ENCODE results near the gene PRKAR2B. TPM values are rescaled to one million over a fixed set of nuclear protein-coding genes. Genes with fewer than 3 reads are reported as not detected.

The PRKAR2B gene
- total RNA-seq, 1 experiment from 2014 or later, result 15.1 TPM

DNA sequence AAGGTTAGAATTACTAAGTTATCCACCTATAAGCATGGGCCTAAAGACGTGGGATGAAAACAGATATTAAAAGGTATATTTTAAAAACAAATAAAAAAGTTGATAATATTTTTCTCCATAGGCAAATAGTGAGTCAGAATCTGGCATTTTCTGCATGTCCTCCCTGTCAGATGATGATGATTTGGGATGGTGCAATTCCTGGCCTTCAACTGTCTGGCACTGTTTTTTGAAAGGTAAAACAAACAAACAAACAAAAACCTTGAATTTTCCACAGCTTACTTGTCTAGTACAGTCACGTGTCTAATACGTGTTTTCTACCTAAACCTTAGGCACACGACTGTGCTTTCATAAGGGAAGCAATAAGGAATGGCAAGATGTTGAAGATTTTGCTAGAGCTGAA, 141.7 kb downstream of the PRKAR2B start:
- no TSS peak for BruUV-seq (replicated peaks)
- ChIA-PET POLR2A (no interaction called here), CTCF (no interaction called here), RAD21 (ENCODE audit: low non-redundant PET in 1 of 2, low total read pairs in 2 of 2, uncharacterized antibody in 2 of 2, unreplicated experiment in 2 of 2) (interaction anchor here in 1 of 2 experiments (0.7 kb wide), 1 partner anchor 506 kb away, joined by 4 read pairs; no protein-coding TSS in a partner anchor)
- Histone ChIP-seq H3K36me3 (ENCODE audit: control insufficient read depth in 1 of 2, insufficient read depth in 2 of 2, low read length in 2 of 2) (peaks cover 0 to 31% of the 10 kb centered on the region in 2 experiments; a peak in 2 of 4 replicates), H3K4me3 (replicated peaks in 1 of 2; ENCODE audit: low read depth in 1 of 2, low read length in 2 of 2) (no peak overlapping the region), H3K9ac (ENCODE audit: low read length) (no peak overlapping the region), H3K27ac (ENCODE audit: low read depth, low read length) (no peak overlapping the region), H3K79me2 (ENCODE audit: insufficient read depth, low read length) (no peaks in the 10 kb centered on the region), H3K9me2 (ENCODE audit: insufficient read depth) (no peaks in the 10 kb centered on the region), H2AFZ (ENCODE audit: low read depth, low read length, poor library complexity, severe bottlenecking) (no peak overlapping the region), H3K9me3 (ENCODE audit: control insufficient read depth in 1 of 2, insufficient read depth in 1 of 2, low read depth in 1 of 2, low read length in 2 of 2) (no peaks in the 10 kb centered on the region), H3K4me1 (ENCODE audit: control insufficient read depth in 1 of 2, insufficient read depth in 2 of 2, low read length in 2 of 2) (no peaks in the 10 kb centered on the region; a peak in 1 of 4 replicates), H4K20me1 (ENCODE audit: insufficient read depth) (no peaks in the 10 kb centered on the region), H3K4me2 (ENCODE audit: low read length) (no peak overlapping the region), H3K27me3 (ENCODE audit: insufficient read depth, low read length) (no peaks in the 10 kb centered on the region)
- DNase-seq (ENCODE audit: low read depth, low spot score) (no peak), ATAC-seq (no peak)
- TF ChIP-seq, protein P1, sequence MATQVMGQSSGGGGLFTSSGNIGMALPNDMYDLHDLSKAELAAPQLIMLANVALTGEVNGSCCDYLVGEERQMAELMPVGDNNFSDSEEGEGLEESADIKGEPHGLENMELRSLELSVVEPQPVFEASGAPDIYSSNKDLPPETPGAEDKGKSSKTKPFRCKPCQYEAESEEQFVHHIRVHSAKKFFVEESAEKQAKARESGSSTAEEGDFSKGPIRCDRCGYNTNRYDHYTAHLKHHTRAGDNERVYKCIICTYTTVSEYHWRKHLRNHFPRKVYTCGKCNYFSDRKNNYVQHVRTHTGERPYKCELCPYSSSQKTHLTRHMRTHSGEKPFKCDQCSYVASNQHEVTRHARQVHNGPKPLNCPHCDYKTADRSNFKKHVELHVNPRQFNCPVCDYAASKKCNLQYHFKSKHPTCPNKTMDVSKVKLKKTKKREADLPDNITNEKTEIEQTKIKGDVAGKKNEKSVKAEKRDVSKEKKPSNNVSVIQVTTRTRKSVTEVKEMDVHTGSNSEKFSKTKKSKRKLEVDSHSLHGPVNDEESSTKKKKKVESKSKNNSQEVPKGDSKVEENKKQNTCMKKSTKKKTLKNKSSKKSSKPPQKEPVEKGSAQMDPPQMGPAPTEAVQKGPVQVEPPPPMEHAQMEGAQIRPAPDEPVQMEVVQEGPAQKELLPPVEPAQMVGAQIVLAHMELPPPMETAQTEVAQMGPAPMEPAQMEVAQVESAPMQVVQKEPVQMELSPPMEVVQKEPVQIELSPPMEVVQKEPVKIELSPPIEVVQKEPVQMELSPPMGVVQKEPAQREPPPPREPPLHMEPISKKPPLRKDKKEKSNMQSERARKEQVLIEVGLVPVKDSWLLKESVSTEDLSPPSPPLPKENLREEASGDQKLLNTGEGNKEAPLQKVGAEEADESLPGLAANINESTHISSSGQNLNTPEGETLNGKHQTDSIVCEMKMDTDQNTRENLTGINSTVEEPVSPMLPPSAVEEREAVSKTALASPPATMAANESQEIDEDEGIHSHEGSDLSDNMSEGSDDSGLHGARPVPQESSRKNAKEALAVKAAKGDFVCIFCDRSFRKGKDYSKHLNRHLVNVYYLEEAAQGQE (IDR thresholded peaks at IDR 0.05; ENCODE audit: low read depth), result no peak
- TF ChIP-seq ELF1 (IDR thresholded peaks at IDR 0.05; ENCODE audit: borderline replicate concordance, low read depth), result no peak
- TF ChIP-seq, protein P2, sequence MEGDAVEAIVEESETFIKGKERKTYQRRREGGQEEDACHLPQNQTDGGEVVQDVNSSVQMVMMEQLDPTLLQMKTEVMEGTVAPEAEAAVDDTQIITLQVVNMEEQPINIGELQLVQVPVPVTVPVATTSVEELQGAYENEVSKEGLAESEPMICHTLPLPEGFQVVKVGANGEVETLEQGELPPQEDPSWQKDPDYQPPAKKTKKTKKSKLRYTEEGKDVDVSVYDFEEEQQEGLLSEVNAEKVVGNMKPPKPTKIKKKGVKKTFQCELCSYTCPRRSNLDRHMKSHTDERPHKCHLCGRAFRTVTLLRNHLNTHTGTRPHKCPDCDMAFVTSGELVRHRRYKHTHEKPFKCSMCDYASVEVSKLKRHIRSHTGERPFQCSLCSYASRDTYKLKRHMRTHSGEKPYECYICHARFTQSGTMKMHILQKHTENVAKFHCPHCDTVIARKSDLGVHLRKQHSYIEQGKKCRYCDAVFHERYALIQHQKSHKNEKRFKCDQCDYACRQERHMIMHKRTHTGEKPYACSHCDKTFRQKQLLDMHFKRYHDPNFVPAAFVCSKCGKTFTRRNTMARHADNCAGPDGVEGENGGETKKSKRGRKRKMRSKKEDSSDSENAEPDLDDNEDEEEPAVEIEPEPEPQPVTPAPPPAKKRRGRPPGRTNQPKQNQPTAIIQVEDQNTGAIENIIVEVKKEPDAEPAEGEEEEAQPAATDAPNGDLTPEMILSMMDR (IDR thresholded peaks at IDR 0.05 in 2 of 3, conservative IDR thresholded peaks at IDR 0.05 in 1 of 3; ENCODE audit: borderline replicate concordance in 1 of 3, insufficient read depth in 1 of 3, low read depth in 2 of 3, low read length in 2 of 3), result no peak
- no peak for TF ChIP-seq EZH2 (IDR thresholded peaks at IDR 0.05)
- no peak for TF ChIP-seq YY1 (IDR thresholded peaks at IDR 0.05; ENCODE audit: extremely low read depth, insufficient replicate concordance, low read depth, low read length)
- intact Hi-C loops (cut with micrococcal nuclease), result no loop called here
